ENCODE measurements around the gene PARP9.

The PARP9 gene

GRCh38 chr3:122586773-122587485 is 22.8 kb upstream of the PARP9 start:
- TF ChIP-seq, protein P1, sequence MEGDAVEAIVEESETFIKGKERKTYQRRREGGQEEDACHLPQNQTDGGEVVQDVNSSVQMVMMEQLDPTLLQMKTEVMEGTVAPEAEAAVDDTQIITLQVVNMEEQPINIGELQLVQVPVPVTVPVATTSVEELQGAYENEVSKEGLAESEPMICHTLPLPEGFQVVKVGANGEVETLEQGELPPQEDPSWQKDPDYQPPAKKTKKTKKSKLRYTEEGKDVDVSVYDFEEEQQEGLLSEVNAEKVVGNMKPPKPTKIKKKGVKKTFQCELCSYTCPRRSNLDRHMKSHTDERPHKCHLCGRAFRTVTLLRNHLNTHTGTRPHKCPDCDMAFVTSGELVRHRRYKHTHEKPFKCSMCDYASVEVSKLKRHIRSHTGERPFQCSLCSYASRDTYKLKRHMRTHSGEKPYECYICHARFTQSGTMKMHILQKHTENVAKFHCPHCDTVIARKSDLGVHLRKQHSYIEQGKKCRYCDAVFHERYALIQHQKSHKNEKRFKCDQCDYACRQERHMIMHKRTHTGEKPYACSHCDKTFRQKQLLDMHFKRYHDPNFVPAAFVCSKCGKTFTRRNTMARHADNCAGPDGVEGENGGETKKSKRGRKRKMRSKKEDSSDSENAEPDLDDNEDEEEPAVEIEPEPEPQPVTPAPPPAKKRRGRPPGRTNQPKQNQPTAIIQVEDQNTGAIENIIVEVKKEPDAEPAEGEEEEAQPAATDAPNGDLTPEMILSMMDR (IDR thresholded peaks at IDR 0.05; ENCODE audit: insufficient read depth, missing control alignments): no peak
- no peak for DNase-seq (ENCODE audit: insufficient read length, low spot score)
- no peak for FAIRE-seq

- no peak for DNase-seq (ENCODE audit: insufficient read length, low spot score)
- TF ChIP-seq, protein P1 (IDR thresholded peaks at IDR 0.05; ENCODE audit: insufficient read depth, missing control alignments): no peak
- no peak for FAIRE-seq
These were observed 22.0 kb upstream of the PARP9 start for GRCh38 chr3:122586098-122586497.

- TF ChIP-seq, protein P1 (IDR thresholded peaks at IDR 0.05; ENCODE audit: insufficient read depth, missing control alignments): no peak
- FAIRE-seq: no peak
These were observed 18.3 kb upstream of the PARP9 start for GRCh38 chr3:122582390-122582789.

DNA sequence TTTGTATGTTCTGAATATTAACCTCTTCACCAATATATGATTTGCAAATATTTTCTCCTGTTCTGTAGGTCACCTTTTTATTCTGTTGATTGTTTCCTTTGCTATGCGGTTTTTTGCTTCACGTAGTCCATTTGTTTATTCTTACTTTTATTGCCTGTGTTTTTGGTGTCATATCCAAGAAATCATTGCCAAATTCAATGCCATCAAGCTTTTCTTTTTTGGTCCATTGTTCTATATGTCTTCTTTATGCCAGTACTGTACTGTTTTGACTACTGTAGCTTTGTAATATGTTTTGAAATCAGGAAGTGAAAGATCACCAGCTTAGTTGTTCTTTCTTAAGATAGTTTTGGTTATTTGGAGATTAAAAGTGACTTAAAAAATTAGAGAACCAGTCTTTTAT is 17.5 kb upstream of the PARP9 start:
- FAIRE-seq (no peak), DNase-seq (ENCODE audit: insufficient read length, low spot score) (no peak)
- TF ChIP-seq, protein P1 (IDR thresholded peaks at IDR 0.05; ENCODE audit: insufficient read depth, missing control alignments): no peak

More at GRCh38 chr3:122582390-122582789, 18.3 kb upstream of the PARP9 start:
- DNase-seq (ENCODE audit: insufficient read length, low spot score): no peak

DNA sequence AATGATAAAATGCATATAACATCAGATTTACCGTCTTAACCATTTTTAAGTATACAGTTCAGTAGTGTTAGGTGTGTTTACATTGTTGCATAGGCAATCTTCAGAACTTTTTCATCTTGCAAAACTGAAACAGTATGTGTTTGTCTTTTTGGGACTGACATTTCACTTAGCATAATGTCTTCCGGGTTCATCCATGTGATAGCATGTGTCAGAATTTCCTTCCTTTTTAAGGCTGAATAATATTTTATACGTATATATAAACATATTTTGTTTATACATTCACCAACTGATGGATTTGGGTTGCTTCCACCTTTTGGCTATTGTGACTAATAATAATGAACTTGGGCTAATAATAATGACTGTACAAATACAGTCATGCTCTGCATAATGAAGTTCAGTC is 16.4 kb upstream of the PARP9 start:
- no peak for FAIRE-seq

DNA sequence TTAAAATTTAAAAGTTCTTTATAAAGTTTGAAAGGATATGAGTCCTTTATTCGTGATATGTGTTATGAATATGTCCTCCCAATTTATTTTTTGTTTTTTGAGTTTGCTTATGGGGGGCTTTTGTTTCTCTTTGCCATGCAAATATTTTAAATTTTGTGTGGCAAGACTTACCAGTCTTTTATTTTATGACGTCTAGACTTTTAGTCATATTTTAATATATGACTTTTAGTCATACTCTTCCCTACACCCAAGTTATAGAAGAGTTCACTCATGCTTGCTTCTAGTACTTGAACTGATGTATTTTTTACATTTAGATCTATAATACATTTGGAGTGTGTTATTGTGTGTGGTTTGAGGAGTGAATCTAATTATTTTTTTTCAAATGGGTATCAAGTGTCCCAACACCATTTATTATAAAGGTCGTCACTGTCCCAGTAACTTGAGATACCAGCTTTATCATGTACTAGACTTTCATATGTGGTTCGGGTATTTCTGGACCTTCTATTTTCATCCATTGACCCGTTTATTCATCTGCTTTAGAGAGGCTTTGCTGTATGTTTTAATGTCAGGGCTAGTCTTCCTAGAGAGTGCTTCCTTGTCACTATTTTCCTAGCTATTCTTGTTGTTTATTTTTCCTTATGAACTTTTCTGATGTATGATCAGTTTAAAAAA is 14.1 kb upstream of the PARP9 start:
- no peak for DNase-seq (ENCODE audit: insufficient read length, low spot score)
- TF ChIP-seq, protein P1 (IDR thresholded peaks at IDR 0.05; ENCODE audit: insufficient read depth, missing control alignments): no peak
- FAIRE-seq: no peak

More for the DNA sequence above, 16.4 kb upstream of the PARP9 start:
- DNase-seq (ENCODE audit: insufficient read length, low spot score): no peak
- TF ChIP-seq, protein P1 (IDR thresholded peaks at IDR 0.05; ENCODE audit: insufficient read depth, missing control alignments): no peak

Data from D721Med (cell line).